Measurements from ENCODE around the gene MAEA. TPM values are rescaled to one million over a fixed set of nuclear protein-coding genes. Genes with fewer than 3 reads are reported as not detected.

The MAEA gene
- total and polyA plus RNA-seq, 10 of the 15 experiments (the other 5 are each of a cell fraction or from before 2014, with no cell fraction given): 3.6 to 67.1 (median 54.6) TPM

DNA sequence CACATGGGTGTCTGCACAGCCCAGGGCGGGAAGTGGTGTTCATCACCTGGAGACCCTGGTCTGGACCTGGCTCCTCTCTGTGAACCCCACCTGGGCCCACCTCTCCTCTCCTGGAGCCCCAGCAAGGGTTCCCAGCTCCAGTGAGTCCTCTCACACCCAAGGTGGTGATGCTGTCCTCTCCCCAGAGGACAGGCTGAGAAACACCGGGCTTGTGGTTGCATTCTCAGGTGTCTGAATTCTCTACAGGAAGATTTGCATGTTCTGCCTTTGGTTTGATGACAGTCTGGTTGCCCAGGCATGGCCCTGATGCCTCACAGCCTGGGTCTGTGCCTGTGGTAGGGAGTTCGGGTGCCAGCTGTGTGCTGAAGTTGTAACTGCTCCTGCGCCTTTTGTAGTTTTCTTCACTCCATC is 3.8 kb downstream of the MAEA start:
- intact Hi-C loops (cut with micrococcal nuclease; ENCODE audit: unreplicated experiment) (no loop called here), in situ Hi-C loops (cut with MboI) (loop anchor here (5.0 kb wide), 1 partner anchor 54 kb away; the partner anchor contains the start of gene UVSSA)
- Histone ChIP-seq H3K79me2 (ENCODE audit: control insufficient read depth, insufficient read depth, low read length) (peaks cover 58% of the 10 kb centered on the region), H3K4me3 (no peak overlapping the region), H2AFZ (ENCODE audit: control insufficient read depth, low read depth, low read length) (no peak overlapping the region), H3K9me3 (replicated peaks; ENCODE audit: control insufficient read depth, insufficient read depth, low read length) (no peaks in the 10 kb centered on the region), H4K20me1 (ENCODE audit: control insufficient read depth, insufficient read depth) (no peaks in the 10 kb centered on the region), H3K27ac (ENCODE audit: control insufficient read depth, insufficient read depth) (no peak overlapping the region), H3K4me1 (ENCODE audit: control insufficient read depth, insufficient read depth, low read length) (peaks cover 19% of the 10 kb centered on the region), H3K27me3 (replicated peaks in 1 of 2; ENCODE audit: control insufficient read depth in 2 of 2, insufficient read depth in 2 of 2, low read length in 1 of 2) (no peaks in the 10 kb centered on the region), H3K36me3 (ENCODE audit: control insufficient read depth in 2 of 2, insufficient read depth in 2 of 2, low read length in 1 of 2) (peaks cover 0 to 8% of the 10 kb centered on the region in 2 experiments; a peak in 2 of 4 replicates), H3K9ac (ENCODE audit: control insufficient read depth, insufficient read depth, low read length) (0 out of 2 replicates have a peak overlapping the region, but pooled peaks have one; percentile 4), H3K4me2 (ENCODE audit: control insufficient read depth, insufficient read depth) (peak overlapping the region; percentile 68)
- ChIA-PET CTCF (no interaction called here), SMC1A (ENCODE audit: uncharacterized antibody, unreplicated experiment) (no interaction called here), RAD21 (ENCODE audit: unreplicated experiment) (no interaction called here), POLR2A (no interaction called here)
- BruUV-seq (replicated peaks): no TSS peak
- DNase-seq (ENCODE audit: low read depth, low spot score) (peak; percentile 20), FAIRE-seq (no peak), ATAC-seq (peak; percentile 14)
- peak; percentile 43 for TF ChIP-seq MEF2B (IDR thresholded peaks at IDR 0.05; ENCODE audit: partially characterized antibody, poor library complexity, severe bottlenecking)
- no peak for TF ChIP-seq KAT2A (conservative IDR thresholded peaks at IDR 0.05; ENCODE audit: control insufficient read depth, low read depth, low read length)
- TF ChIP-seq POU2F2 (IDR thresholded peaks at IDR 0.05; ENCODE audit: borderline replicate concordance, low read depth, low read length): peak; percentile 29; the same call in 1 of the 3 replicates
- 52% methylated on average over 4 of the region's 4 CpGs for WGBS (ENCODE audit: insufficient coverage, insufficient replicate concordance, low lambda C conversion rate, missing lambda C conversion rate)

DNA sequence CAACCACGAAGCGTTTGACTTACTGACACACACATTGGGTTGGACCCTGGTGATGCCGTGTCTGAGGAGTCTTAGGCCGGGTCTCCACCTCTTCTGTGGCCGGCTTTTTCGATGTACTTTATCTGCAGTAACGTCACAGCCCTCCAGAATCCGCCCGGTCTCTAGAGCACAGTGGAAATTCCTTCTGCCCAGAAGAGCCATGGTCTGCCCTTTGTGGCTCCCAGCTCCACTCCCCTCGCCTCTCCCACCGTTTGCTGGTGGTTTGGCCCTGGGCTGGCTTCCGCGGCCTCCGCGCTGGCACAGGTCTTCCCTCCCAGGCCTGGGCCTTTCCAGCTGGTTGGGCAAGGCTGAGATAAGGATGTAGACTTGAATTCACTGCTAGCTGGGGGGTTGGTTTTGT is 4.3 kb downstream of the MAEA start:
- RAD21 ChIA-PET (ENCODE audit: unreplicated experiment): no interaction called here
- intact Hi-C loops (cut with micrococcal nuclease; ENCODE audit: unreplicated experiment) (no loop called here), in situ Hi-C loops (cut with MboI) (loop anchor here (5.0 kb wide), 1 partner anchor 53 kb away; the partner anchor contains the start of gene UVSSA)
- peak overlapping the region; percentile 68 for H3K4me2 ChIP-seq (ENCODE audit: control insufficient read depth, insufficient read depth)
- no peak overlapping the region for H3K4me3 ChIP-seq
- no peak overlapping the region for H3K9ac ChIP-seq (ENCODE audit: control insufficient read depth, insufficient read depth, low read length)
- no peaks in the 10 kb centered on the region for H3K27me3 ChIP-seq (replicated peaks in 1 of 2; ENCODE audit: control insufficient read depth in 2 of 2, insufficient read depth in 2 of 2, low read length in 1 of 2)
- no TSS peak for BruUV-seq (replicated peaks)
- 86% methylated on average over 15 of the region's 15 CpGs for WGBS (ENCODE audit: insufficient coverage, insufficient replicate concordance, low lambda C conversion rate, missing lambda C conversion rate)
- DNase-seq (ENCODE audit: low read depth, low spot score): no peak
- CTCF ChIA-PET: no interaction called here
- no peaks in the 10 kb centered on the region for H4K20me1 ChIP-seq (ENCODE audit: control insufficient read depth, insufficient read depth)
- no peak for ATAC-seq
- SMC1A ChIA-PET (ENCODE audit: uncharacterized antibody, unreplicated experiment): no interaction called here
- no peak overlapping the region for H2AFZ ChIP-seq (ENCODE audit: control insufficient read depth, low read depth, low read length)
- H3K36me3 ChIP-seq (ENCODE audit: control insufficient read depth in 2 of 2, insufficient read depth in 2 of 2, low read length in 1 of 2): peaks cover under 1 to 8% of the 10 kb centered on the region in 2 experiments; a peak in 3 of 4 replicates
- POLR2A ChIA-PET: interaction anchor here (0.5 kb wide), 1 partner anchor 9 kb away, joined by 9 read pairs; no protein-coding TSS in a partner anchor
- H3K79me2 ChIP-seq (ENCODE audit: control insufficient read depth, insufficient read depth, low read length): peaks cover 58% of the 10 kb centered on the region
- H3K27ac ChIP-seq (ENCODE audit: control insufficient read depth, insufficient read depth): no peak overlapping the region
- no peak for FAIRE-seq
- H3K4me1 ChIP-seq (ENCODE audit: control insufficient read depth, insufficient read depth, low read length): peaks cover 19% of the 10 kb centered on the region
- no peaks in the 10 kb centered on the region for H3K9me3 ChIP-seq (replicated peaks; ENCODE audit: control insufficient read depth, insufficient read depth, low read length)
- no peak for TF ChIP-seq MEF2A (IDR thresholded peaks at IDR 0.05; ENCODE audit: insufficient read depth, low read depth, low read length)
- no peak for TF ChIP-seq ASH2L (IDR thresholded peaks at IDR 0.05; ENCODE audit: borderline replicate concordance, low read depth)
- TF ChIP-seq, protein P1, sequence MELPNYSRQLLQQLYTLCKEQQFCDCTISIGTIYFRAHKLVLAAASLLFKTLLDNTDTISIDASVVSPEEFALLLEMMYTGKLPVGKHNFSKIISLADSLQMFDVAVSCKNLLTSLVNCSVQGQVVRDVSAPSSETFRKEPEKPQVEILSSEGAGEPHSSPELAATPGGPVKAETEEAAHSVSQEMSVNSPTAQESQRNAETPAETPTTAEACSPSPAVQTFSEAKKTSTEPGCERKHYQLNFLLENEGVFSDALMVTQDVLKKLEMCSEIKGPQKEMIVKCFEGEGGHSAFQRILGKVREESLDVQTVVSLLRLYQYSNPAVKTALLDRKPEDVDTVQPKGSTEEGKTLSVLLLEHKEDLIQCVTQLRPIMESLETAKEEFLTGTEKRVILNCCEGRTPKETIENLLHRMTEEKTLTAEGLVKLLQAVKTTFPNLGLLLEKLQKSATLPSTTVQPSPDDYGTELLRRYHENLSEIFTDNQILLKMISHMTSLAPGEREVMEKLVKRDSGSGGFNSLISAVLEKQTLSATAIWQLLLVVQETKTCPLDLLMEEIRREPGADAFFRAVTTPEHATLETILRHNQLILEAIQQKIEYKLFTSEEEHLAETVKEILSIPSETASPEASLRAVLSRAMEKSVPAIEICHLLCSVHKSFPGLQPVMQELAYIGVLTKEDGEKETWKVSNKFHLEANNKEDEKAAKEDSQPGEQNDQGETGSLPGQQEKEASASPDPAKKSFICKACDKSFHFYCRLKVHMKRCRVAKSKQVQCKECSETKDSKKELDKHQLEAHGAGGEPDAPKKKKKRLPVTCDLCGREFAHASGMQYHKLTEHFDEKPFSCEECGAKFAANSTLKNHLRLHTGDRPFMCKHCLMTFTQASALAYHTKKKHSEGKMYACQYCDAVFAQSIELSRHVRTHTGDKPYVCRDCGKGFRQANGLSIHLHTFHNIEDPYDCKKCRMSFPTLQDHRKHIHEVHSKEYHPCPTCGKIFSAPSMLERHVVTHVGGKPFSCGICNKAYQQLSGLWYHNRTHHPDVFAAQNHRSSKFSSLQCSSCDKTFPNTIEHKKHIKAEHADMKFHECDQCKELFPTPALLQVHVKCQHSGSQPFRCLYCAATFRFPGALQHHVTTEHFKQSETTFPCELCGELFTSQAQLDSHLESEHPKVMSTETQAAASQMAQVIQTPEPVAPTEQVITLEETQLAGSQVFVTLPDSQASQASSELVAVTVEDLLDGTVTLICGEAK (IDR thresholded peaks at IDR 0.05; ENCODE audit: borderline replicate concordance): no peak
- no peak for TF ChIP-seq PKNOX1 (IDR thresholded peaks at IDR 0.05)
- TF ChIP-seq NFYA (IDR thresholded peaks at IDR 0.05; ENCODE audit: borderline replicate concordance, low read depth, low read length): no peak
- no peak for TF ChIP-seq KAT2A (conservative IDR thresholded peaks at IDR 0.05; ENCODE audit: control insufficient read depth, low read depth, low read length)
- TF ChIP-seq SREBF1 (IDR thresholded peaks at IDR 0.05; ENCODE audit: low read length): no peak
- TF ChIP-seq BMI1 (IDR thresholded peaks at IDR 0.05; ENCODE audit: borderline replicate concordance): no peak

Measured in GM12878 (cell line).